ENCODE results near the gene GGPS1.
A peak's percentile ranks its signal among the peaks of the same experiment; 100 is the strongest.

GGPS1 gene

GRCh38 chr1:235328271-235329138, at the start of gene GGPS1:
Gene GGPS1, plus strand, starts transcription at chr1:235328570. Its CDS starts 6,695 bp downstream, at chr1:235335265.
- ATAC-seq, result peak; percentile 89
- TF ChIP-seq ZFP3 (CRISPR knock-in tag; IDR thresholded peaks at IDR 0.05) (no peak), TSHZ2 (CRISPR knock-in tag; IDR thresholded peaks at IDR 0.05) (no peak), GLIS3 (CRISPR knock-in tag; IDR thresholded peaks at IDR 0.05) (no peak), OSR1 (CRISPR knock-in tag; IDR thresholded peaks at IDR 0.05) (no peak), TCF4 (CRISPR knock-in tag; IDR thresholded peaks at IDR 0.05; ENCODE audit: borderline replicate concordance) (no peak), ZNF8 (CRISPR knock-in tag; IDR thresholded peaks at IDR 0.05) (no peak), ESRRG (CRISPR knock-in tag; IDR thresholded peaks at IDR 0.05) (no peak), ZFP30 (CRISPR knock-in tag; IDR thresholded peaks at IDR 0.05) (no peak), CREB5 (CRISPR knock-in tag; IDR thresholded peaks at IDR 0.05; ENCODE audit: low read depth) (no peak), CSDC2 (CRISPR knock-in tag; IDR thresholded peaks at IDR 0.05) (no peak), SNAI2 (CRISPR knock-in tag; IDR thresholded peaks at IDR 0.05) (no peak), BACH2 (CRISPR knock-in tag; IDR thresholded peaks at IDR 0.05; ENCODE audit: borderline replicate concordance) (no peak), ZNF70 (CRISPR knock-in tag; IDR thresholded peaks at IDR 0.05) (no peak), POU6F1 (CRISPR knock-in tag; IDR thresholded peaks at IDR 0.05; ENCODE audit: borderline replicate concordance, low read depth) (no peak), TOX (CRISPR knock-in tag; IDR thresholded peaks at IDR 0.05; ENCODE audit: borderline replicate concordance) (no peak), ARNTL (CRISPR knock-in tag; IDR thresholded peaks at IDR 0.05; ENCODE audit: borderline replicate concordance, low read depth) (no peak), RARB (CRISPR knock-in tag; IDR thresholded peaks at IDR 0.05) (no peak), ISL1 (CRISPR knock-in tag; IDR thresholded peaks at IDR 0.05) (no peak), PATZ1 (CRISPR knock-in tag; IDR thresholded peaks at IDR 0.05; ENCODE audit: borderline replicate concordance) (no peak)

- no peak for TF ChIP-seq ZC3H10 (CRISPR knock-in tag; IDR thresholded peaks at IDR 0.05)
- no peak for TF ChIP-seq ZNF8 (CRISPR knock-in tag; IDR thresholded peaks at IDR 0.05)
- no peak for TF ChIP-seq POU6F1 (CRISPR knock-in tag; IDR thresholded peaks at IDR 0.05; ENCODE audit: borderline replicate concordance, low read depth)
- TF ChIP-seq PPARA (CRISPR knock-in tag; IDR thresholded peaks at IDR 0.05; ENCODE audit: borderline replicate concordance), result no peak
- no peak for TF ChIP-seq ZNF70 (CRISPR knock-in tag; IDR thresholded peaks at IDR 0.05)
- TF ChIP-seq OSR1 (CRISPR knock-in tag; IDR thresholded peaks at IDR 0.05), result no peak
- no peak for TF ChIP-seq ZFP30 (CRISPR knock-in tag; IDR thresholded peaks at IDR 0.05)
- TF ChIP-seq ZFP3 (CRISPR knock-in tag; IDR thresholded peaks at IDR 0.05), result no peak
- TF ChIP-seq TCF4 (CRISPR knock-in tag; IDR thresholded peaks at IDR 0.05; ENCODE audit: borderline replicate concordance), result no peak
- TF ChIP-seq ISL1 (CRISPR knock-in tag; IDR thresholded peaks at IDR 0.05), result no peak
- TF ChIP-seq PATZ1 (CRISPR knock-in tag; IDR thresholded peaks at IDR 0.05; ENCODE audit: borderline replicate concordance), result no peak
- TF ChIP-seq CSRNP3 (CRISPR knock-in tag; IDR thresholded peaks at IDR 0.05), result no peak
- TF ChIP-seq ZNF565 (CRISPR knock-in tag; conservative IDR thresholded peaks at IDR 0.05; ENCODE audit: low read depth), result no peak
- TF ChIP-seq RARB (CRISPR knock-in tag; IDR thresholded peaks at IDR 0.05), result no peak
- no peak for ATAC-seq
These were observed 49.5 kb upstream of the GGPS1 start for GRCh38 chr1:235278915-235279292.
